ENCODE measurements around the gene ZNF614. TPM values are rescaled to one million over a fixed set of nuclear protein-coding genes. Genes with fewer than 3 reads are reported as not detected.

The ZNF614 gene
- total and polyA plus RNA-seq, 2 of the 13 experiments (the other 11 are each of a cell fraction or from before 2014, with no cell fraction given) = 13.0 to 22.8 TPM

DNA sequence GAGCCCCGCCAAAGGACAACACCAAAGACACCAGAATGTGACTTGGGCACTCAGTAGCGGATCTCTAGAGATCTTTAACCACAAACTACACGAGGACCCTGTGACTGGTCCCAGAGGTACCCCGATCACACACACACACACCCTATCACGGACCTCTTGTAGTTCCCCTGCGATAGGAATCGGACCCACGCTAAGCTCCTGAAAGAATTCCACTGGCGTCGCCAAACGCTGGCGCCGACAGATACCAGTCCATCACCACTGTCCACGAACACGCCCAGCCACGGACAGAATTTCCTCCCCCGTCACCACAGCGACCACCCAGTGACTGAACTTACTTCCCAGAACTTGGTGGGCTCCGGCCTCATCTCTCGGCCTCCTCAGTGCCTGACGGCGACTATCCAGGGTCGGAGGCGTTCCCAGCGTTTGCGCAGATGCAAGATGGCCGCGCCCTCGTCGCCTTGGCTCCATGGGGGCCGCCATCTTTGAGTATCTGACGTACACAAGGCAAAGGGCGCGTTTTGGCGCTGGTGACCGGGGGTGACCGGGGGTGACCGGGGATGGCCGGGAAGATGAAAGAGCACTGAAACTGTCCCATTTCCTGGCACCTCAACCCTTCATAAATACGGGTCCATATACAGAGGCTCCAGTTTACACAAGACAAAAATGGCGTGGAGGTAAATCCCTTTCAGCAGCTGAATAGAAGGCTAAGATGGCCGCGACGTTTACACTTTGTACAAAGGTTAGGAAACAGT is 20.2 kb downstream of the ZNF614 start, which contains the start of gene ZNF615 (continued):
- TF ChIP-seq, protein P1, sequence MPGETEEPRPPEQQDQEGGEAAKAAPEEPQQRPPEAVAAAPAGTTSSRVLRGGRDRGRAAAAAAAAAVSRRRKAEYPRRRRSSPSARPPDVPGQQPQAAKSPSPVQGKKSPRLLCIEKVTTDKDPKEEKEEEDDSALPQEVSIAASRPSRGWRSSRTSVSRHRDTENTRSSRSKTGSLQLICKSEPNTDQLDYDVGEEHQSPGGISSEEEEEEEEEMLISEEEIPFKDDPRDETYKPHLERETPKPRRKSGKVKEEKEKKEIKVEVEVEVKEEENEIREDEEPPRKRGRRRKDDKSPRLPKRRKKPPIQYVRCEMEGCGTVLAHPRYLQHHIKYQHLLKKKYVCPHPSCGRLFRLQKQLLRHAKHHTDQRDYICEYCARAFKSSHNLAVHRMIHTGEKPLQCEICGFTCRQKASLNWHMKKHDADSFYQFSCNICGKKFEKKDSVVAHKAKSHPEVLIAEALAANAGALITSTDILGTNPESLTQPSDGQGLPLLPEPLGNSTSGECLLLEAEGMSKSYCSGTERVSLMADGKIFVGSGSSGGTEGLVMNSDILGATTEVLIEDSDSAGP (CRISPR knock-in tag; IDR thresholded peaks at IDR 0.05; ENCODE audit: borderline replicate concordance) = peak; percentile 84; the same call in 1 of the 2 replicates
- peak; percentile 65; the same call in 1 of the 2 replicates for TF ChIP-seq KDM5A (IDR thresholded peaks at IDR 0.05; ENCODE audit: borderline replicate concordance, low read length)
- 0 out of 2 replicates have a peak, but pooled peaks have one; percentile 58 for TF ChIP-seq ZNF879 (CRISPR knock-in tag; IDR thresholded peaks at IDR 0.05)
- no peak for TF ChIP-seq REXO4 (CRISPR knock-in tag; IDR thresholded peaks at IDR 0.05; ENCODE audit: borderline replicate concordance)
- no peak for TF ChIP-seq SYNCRIP (IDR thresholded peaks at IDR 0.05; ENCODE audit: insufficient read depth, low read depth, low read length)
- 0 out of 2 replicates have a peak, but pooled peaks have one; percentile 24 for TF ChIP-seq FOXA3 (CRISPR knock-in tag; IDR thresholded peaks at IDR 0.05)
- TF ChIP-seq ZBTB7B (CRISPR knock-in tag; IDR thresholded peaks at IDR 0.05) = peak; percentile 87
- TF ChIP-seq STAG1 (CRISPR knock-in tag; IDR thresholded peaks at IDR 0.05) = no peak
- TF ChIP-seq YEATS4 (CRISPR knock-in tag; IDR thresholded peaks at IDR 0.05; ENCODE audit: borderline replicate concordance) = peak; percentile 72; the same call in 1 of the 2 replicates
- TF ChIP-seq SOX6 (IDR thresholded peaks at IDR 0.05) = no peak
- TF ChIP-seq SOX6 (CRISPR knock-in tag; IDR thresholded peaks at IDR 0.05) = peak; percentile 63
- 0 out of 2 replicates have a peak, but pooled peaks have one; percentile 31 for TF ChIP-seq HDAC2 (CRISPR knock-in tag; IDR thresholded peaks at IDR 0.05)
- TF ChIP-seq, protein P2, sequence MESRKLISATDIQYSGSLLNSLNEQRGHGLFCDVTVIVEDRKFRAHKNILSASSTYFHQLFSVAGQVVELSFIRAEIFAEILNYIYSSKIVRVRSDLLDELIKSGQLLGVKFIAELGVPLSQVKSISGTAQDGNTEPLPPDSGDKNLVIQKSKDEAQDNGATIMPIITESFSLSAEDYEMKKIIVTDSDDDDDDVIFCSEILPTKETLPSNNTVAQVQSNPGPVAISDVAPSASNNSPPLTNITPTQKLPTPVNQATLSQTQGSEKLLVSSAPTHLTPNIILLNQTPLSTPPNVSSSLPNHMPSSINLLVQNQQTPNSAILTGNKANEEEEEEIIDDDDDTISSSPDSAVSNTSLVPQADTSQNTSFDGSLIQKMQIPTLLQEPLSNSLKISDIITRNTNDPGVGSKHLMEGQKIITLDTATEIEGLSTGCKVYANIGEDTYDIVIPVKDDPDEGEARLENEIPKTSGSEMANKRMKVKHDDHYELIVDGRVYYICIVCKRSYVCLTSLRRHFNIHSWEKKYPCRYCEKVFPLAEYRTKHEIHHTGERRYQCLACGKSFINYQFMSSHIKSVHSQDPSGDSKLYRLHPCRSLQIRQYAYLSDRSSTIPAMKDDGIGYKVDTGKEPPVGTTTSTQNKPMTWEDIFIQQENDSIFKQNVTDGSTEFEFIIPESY (CRISPR knock-in tag; IDR thresholded peaks at IDR 0.05) = no peak
- no peak for TF ChIP-seq GTF2F1 (IDR thresholded peaks at IDR 0.05; ENCODE audit: low read length)
- no peak for TF ChIP-seq NCOR1 (IDR thresholded peaks at IDR 0.05; ENCODE audit: borderline replicate concordance, low read length)
- TF ChIP-seq, protein P3, sequence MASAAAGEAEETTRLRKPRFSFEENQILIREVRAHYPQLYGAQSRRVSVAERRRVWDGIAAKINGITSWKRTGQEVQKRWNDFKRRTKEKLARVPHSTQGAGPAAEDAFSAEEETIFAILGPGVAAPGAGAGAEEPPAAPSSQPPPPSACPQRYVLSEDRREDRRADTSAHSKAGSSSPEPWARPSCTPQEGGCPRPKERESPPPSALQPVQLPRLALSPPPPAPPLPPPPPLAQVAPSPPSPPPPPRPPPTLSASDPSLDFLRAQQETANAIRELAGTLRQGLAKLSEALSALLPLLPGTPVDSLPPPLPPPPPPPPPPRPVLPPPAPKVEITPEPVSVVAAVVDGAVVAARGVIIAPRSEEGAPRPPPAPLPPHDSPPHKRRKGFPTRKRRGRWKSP (CRISPR knock-in tag; IDR thresholded peaks at IDR 0.05) = peak; percentile 62
- 0 out of 2 replicates have a peak, but pooled peaks have one; percentile 65 for TF ChIP-seq ZBTB7A (CRISPR knock-in tag; IDR thresholded peaks at IDR 0.05)
- 0 out of 2 replicates have a peak, but pooled peaks have one; percentile 16 for TF ChIP-seq GMEB2 (CRISPR knock-in tag; IDR thresholded peaks at IDR 0.05; ENCODE audit: low read depth)
- peak; percentile 85 for TF ChIP-seq HNRNPLL (IDR thresholded peaks at IDR 0.05; ENCODE audit: low read depth, low read length, poor library complexity, severe bottlenecking)
- TF ChIP-seq, protein P4, sequence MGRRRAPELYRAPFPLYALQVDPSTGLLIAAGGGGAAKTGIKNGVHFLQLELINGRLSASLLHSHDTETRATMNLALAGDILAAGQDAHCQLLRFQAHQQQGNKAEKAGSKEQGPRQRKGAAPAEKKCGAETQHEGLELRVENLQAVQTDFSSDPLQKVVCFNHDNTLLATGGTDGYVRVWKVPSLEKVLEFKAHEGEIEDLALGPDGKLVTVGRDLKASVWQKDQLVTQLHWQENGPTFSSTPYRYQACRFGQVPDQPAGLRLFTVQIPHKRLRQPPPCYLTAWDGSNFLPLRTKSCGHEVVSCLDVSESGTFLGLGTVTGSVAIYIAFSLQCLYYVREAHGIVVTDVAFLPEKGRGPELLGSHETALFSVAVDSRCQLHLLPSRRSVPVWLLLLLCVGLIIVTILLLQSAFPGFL (CRISPR knock-in tag; IDR thresholded peaks at IDR 0.05) = no peak
- no peak; the same call in 1 of the 2 replicates for TF ChIP-seq ZNF34 (CRISPR knock-in tag; IDR thresholded peaks at IDR 0.05; ENCODE audit: borderline replicate concordance)
- no peak for TF ChIP-seq ZNF432 (CRISPR knock-in tag; IDR thresholded peaks at IDR 0.05; ENCODE audit: borderline replicate concordance)

All from HepG2 (cell line).